Astrocyte of the hippocampus (primary cell): ENCODE results near the gene COL4A1.
"Not testable (repeated sequence)": the region's sequence is repeated elsewhere in the genome, so short reads cannot be mapped to it uniquely, and the experiment has no call there.

ENCODE experiments used
- DNase-seq: peaks from one replicate; pipeline ENCODE4 v3.0.0; 2011; ENCODE audit warnings: low read depth, low spot score

The COL4A1 gene

DNA sequence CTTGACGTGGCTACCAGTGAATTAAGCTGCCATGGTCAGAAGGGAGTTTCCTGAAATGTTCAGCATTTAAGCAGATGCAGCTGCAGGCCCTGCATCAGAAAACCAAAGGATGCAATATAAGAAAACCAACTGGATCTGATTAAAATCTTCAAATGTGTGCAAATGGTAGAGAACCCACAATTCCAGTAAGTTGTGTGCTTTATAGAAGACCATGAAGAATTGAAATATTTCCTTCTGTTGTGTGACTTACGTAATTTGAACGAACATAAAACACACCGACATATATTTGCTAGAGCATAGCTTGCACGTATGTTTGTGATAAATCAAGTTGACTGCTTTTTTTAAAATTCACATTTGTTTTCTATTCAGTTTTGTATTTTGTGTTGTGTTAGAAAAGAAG lies 191.4 kb downstream of the COL4A1 start:
- DNase-seq = no peak

DNA sequence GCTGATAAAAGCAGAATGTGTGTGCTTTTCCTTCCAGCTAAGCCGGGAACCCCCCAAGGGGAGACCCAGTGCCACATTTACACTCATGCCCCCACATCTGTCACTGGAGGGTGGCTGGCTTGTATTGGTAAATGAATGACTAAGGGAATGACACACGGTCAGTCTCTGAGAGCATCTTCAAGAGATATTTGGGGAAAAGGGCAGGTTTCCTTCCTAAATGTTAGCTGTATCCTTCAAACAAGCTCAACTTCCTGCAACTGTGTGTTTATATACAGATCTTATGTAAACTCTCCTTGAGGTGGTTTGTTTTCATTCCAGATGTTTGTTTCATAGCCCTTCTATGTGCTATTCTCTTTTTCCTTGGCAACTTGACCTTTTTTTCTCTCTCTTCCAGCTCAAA lies 192.6 kb downstream of the COL4A1 start:
- DNase-seq = no peak

DNA sequence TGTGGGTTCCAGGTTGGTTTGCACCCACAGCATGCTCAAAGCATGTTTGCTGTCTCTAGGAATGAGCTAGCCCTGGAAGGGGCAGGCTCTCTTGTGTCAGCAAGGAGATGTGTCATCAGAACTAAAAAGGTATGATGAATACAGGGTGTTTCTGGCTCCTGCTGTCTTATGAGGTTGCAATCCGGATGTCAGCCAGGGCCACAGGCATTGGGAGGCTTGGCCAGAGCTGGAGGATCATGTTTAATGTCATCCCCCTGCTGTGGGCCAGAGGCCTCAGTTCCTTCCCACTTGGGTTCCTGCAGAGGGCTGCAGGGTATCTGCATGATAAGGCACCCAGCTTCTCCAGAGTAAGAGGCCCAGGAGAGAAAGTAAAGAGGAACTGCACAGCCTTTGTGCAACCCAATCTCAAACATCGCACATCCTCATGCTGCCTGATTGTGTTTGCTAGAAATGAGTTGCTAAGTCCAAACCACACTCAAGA lies 193.6 kb downstream of the COL4A1 start:
- no peak for DNase-seq

DNA sequence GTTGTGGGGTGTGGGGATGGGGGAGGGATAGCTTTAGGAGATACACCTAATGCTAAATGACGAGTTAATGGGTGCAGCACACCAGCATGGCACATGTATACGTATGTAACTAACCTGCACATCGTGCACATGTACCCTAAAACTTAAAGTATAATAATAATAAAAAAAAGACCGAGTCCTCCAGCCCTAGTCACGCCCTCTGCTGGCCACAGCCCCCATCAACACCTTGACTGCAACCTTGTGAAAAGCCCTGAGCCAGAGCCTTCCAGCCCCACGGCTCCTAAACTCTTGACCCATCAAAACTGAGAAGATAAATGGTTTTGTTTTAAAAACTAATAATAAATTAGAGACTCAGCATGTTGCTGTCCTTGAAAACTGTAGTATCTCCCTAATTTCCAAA lies 194.6 kb downstream of the COL4A1 start:
- not testable (repeated sequence) for DNase-seq

DNA sequence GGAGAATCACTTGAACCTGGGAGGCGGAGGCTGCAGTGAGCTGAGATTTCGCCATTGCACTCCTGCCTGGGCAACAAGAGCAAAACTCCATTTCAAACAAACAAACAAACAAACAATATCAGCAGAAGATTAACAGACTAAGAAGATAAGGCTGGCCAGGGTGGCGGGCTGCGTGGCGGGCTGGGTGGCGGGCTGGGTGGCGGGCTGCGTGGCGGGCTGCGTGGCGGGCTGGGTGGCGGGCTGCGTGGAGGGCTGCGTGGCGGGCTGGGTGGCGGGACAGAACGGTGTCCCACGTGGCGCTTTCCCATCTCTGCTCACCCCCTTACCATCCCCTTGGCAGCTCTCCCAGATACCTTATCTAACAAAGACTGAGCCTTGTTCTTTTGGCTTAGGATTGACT lies 196.2 kb downstream of the COL4A1 start:
- DNase-seq = no peak

DNA sequence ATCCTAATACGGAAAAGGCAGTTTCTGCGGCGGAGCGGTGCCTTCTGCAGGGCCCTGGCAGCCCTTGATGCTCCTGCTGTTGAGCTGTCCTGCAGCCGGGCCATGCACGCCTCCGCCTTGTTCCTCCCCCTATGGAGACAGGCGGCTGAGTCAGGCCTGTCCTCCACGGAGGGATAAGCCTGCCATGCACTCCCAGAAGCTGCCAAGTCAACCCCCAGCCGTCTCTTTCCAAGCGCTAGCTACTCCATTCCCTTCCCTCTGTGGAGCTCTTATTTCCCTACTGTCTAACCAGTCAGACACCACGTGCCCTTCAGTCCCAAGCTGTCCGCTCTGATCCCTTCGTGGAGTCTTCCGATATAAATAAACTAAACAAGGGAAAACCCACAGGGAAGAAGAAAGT lies 197.0 kb downstream of the COL4A1 start:
- DNase-seq = peak; percentile 92

DNA sequence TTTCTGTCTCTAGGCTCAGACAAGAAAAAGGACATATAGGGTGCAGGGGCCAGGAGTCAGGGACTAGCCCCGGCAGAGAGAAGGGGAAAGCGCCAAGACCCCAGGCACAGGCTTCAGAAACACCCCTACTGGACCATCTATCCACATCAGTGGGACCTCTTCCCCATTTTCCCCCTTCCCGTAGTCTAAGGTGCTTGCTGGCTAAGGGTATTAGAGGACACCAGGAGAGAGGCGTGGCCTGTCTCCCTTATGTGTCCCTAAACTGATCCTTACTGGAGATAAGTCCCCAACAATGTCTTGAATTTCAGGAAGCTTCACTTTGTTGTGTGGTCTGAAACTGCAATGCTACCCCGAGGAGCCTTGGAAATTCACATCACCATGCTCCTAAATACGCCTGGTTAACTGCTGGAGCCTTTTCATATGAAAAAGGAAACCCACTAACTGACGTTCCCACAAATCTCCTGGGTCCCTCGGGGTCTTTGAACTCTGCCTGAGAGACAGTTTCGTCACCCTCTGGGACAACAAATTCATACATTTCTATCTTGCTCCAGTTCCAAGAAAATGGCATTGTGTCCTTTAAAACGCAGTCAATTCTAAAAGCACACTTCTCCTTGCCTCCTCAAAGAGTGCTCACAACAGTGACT lies 197.7 kb downstream of the COL4A1 start:
- no peak for DNase-seq

DNA sequence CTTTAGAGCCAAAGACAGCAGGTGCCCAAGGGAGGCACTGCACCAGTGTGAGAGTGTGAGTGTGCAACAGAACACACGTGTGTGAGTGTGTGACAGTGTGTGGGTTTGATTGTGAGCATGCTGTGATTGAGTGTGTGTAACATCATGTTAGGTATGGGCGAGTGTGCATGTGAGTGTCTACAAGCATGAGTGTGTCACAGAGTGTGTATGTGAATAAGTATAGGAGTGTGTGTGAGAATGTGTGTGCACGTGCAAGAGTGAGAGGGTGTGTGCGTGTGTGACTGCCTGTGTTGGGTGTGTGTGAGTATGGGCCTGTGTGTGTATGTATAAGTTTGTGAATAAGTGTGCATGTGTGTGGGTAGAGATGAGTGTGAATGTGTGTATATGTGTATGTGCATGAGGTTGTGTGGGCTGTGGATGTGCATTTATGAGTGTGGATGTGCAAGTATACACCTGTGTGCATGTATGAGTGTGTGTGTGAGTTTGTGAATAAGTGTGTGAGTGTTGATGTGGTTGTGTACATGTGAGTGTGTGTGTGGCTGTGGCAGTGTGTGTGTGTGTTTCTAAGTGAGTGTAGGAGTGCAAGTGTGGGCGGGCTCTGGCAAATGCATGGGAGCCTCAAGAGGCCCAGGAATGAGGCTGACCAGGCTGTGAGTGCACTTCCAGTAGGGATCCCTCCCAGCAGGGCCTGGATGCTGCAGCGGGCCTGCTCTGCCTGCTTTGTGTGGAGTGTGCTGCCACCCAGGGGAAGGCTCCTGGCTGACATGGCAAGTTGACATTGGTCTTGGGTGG lies 198.4 kb downstream of the COL4A1 start:
- peak; percentile 95 for DNase-seq

DNA sequence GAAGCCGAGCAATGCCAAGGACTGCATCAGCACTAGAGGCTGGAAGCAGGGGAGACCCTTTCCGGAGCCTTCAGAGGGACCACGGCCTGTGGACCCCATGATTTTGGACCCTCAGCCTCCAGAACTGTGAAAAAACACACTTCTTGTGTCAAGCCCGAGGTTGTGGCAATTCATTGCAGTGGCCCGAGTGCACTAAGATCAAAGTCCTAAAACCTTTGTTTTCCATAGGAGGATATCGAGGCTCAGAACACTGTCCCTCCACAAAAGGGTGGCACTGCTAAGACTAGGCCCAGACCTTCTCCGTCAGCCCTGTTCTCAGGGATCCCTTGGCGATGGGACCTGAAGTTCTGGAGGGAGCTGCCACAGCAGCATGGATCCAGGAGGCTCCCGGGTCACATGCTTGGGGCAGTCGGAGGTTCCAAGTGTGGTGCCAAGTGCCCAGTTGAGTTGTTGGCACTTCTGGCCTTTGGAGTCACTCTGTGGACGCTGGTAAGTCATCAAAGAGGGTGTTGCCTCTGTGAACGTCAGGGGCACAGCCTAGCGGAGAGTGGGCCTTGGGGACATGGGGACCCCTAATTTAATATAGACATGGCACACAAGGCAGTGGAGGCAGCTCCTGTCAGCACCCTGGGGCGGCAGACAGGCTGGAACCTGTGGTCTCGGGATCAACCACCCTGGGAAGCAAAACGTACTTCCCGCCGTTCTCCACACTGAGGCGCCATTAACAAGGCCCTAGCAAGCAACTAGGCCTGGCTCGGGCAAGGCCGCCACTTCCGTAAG lies 199.2 kb downstream of the COL4A1 start:
- DNase-seq = no peak

DNA sequence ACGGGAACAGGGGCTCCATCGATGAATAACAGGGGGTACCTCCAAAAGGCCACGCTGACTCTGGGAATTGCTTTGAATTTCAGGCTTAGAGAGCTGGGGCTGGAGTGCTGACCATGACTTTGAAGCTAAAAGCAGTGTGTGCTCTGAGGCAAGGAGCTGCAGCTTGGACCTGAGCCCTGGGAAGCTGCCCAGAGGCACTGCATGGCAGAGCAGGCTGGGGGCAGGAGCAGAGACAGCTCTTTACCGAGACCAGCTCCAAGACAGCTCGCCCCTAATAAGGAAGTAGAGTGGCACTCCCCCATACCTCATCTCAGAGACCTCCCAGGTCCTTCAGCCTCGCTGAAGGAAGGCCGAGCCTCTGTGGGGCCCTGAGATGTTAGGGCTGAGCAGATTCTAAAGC lies 200.2 kb downstream of the COL4A1 start:
- DNase-seq = peak; percentile 88

DNA sequence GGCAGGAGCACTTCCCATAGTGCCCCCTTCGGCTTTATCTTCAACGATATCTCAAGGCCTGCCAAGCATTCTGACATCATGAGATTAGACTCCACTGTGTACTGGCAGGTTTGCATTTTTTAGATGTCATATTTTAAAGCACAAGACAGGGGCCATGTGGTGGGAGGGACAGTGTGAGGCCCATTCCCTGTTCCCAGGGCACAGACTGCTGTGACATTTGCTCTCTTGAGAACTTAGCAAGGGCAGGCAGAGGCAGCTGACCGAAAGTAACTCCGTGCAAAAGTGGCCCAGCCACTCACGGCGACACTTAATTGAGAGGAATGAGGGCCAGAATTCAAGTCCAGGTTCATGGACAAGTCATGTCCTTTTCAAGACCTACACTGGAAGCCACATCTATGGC lies 201.8 kb downstream of the COL4A1 start:
- no peak for DNase-seq

DNA sequence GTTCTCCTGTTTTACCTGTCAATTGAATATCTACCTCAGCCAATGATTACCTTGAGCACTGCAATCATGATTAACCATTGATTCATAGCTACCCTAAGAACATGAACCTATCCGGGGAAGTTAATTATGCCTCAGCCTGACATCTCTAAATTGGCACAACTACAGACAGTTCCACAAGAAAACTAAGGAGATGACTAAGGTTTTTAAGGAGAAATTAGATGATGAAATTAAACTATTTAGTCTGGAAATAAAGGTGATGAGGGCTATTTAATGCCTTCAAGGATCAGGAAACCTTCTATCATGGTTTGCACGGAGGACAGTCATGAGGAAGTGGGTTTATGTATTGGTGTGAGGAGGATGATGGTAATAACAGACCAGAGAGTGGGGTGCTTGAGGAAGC lies 203.4 kb downstream of the COL4A1 start:
- no peak for DNase-seq

DNA sequence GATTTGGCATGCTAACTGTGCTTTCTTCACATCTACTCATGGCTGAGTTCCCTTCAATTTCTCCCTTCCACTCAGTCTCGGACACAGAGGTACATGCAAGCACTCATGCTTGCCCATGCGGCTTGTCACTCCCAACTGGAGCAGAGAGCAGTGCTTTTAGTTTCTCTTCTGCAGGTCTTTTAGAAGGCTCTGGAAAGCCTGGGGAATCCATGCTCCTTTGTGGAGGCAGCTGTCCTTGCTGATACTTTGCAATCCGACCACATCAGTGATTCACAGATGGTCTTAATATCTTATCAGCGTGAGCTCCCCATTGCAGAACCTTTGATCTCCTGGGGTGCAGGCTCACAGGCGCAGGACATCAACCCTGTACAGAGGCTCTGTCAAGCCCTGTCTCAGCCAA lies 203.9 kb downstream of the COL4A1 start:
- no peak for DNase-seq

DNA sequence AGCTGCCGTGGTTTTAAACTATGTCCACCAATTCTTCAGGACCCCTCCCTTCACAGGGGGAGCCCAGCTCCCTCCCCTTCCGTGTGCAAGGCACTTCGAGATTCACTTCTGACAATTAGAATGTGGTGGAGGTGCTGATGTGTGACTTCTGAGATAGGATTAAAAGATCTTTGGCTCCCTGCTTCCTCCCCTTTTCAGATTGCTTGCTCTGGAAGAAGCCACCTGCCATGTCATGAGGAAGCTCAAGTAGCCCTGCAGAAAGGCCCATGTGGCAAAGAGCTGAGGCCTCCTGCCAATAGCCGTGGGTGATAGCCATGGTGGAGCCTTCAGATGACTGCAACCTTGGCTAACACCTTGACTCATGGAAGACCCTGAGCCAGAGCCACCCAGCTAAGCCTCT lies 204.9 kb downstream of the COL4A1 start:
- DNase-seq = no peak

DNA sequence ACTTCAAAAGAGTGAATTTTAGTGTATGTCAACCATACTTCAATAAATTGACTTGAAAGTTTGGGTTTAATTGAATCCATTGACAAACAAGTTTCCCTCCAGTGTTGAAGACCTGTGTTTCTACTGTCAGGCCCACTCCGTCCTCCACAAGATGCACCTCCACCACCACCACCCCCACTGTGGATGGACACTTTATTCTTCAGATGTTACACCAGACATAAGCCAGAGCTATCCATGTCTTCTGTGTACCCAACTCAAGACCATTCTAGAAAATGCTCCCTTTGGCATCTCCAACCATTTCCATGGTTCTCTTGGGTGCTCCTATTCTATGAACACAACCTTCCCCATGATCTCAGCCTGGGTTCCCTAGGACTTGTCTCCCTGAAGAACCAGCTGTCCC lies 207.0 kb downstream of the COL4A1 start:
- DNase-seq = no peak
